ENCODE data around the gene RBKS. TPM values are rescaled to one million over a fixed set of nuclear protein-coding genes. Genes with fewer than 3 reads are reported as not detected.
"Not testable (repeated sequence)": the region's sequence is repeated elsewhere in the genome, so short reads cannot be mapped to it uniquely, and the experiment has no call there.

Gene RBKS
- total and polyA plus RNA-seq, 5 donors from 2014 or later, result 3.7 to 25.3 (median 4.0) TPM

DNA sequence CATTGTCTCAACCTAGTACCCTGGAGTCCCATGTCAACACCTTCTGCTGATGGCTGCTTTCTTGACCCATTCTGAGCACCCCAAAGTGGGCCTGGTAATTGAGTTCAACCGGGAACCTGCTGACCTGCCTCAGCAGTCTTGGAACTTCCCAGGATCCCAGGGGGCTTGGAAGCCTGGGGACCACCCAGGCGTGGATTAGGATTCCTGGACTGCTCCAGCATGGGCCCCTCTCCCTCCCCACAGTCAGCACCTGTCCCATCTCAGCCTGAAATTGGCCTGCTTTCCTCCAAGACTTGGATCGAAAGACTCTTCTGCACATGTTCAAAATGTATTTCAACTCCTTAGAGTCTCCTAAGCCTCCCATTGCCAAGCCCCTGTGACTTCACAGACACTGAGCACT lies 134.1 kb downstream of the RBKS start:
- H3K4me1 ChIP-seq (ENCODE audit: control insufficient read depth, insufficient read depth, low read length, poor library complexity, severe bottlenecking), result no peaks in the 10 kb centered on the region
- no peak for DNase-seq

DNA sequence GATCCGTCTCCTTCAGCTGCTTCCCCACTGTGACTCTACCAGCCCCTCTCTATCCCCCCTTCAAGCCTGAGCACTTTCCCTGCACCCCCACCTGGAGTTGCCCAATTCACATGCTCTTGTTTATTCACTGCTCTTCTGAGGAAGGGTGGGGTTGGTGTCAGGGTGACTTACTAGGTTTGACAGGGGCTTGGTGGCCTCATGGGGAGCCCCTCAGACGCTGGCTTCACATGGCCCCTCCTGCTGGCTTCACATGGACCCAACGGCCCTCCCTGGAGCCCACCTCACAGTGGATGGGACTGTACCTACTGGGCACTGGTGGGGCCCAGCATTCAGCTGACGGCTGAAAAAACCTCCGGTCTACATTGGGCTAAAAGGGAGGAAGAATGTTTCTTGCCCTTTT lies 135.4 kb downstream of the RBKS start:
- H3K36me3 ChIP-seq (ENCODE audit: control insufficient read depth, insufficient read depth, low read length), result no peaks in the 10 kb centered on the region
- H3K4me1 ChIP-seq (ENCODE audit: control insufficient read depth, insufficient read depth, low read length, poor library complexity, severe bottlenecking), result no peaks in the 10 kb centered on the region
- H3K9me3 Mint-ChIP-seq, result no peaks in the 10 kb centered on the region
- DNase-seq (no peak), ATAC-seq (ENCODE audit: low read depth in 2 of 2) (no peak)
- H3K27ac Mint-ChIP-seq, result peak overlapping the region in 1 of 3 donors; percentile 14
- no peaks in the 10 kb centered on the region for H3K27me3 ChIP-seq (ENCODE audit: control insufficient read depth, insufficient read depth, low read length)
- H3K27me3 Mint-ChIP-seq, result peaks cover 11% of the 10 kb centered on the region
- no peaks in the 10 kb centered on the region for H3K36me3 Mint-ChIP-seq
- H3K4me3 ChIP-seq (ENCODE audit: low read depth, low read length), result no peak overlapping the region
- no peaks in the 10 kb centered on the region for H3K9me3 ChIP-seq (ENCODE audit: control insufficient read depth in 2 of 2, low read length in 2 of 2)
- H3K4me3 Mint-ChIP-seq, result no peak overlapping the region
- H3K27ac ChIP-seq (ENCODE audit: insufficient read depth, low read length, poor library complexity, severe bottlenecking), result no peak overlapping the region
- H3K4me1 Mint-ChIP-seq, result peaks cover 0 to 10% (median 0%) of the 10 kb centered on the region in 4 donors

More for the DNA sequence above, 134.1 kb downstream of the RBKS start:
- no peaks in the 10 kb centered on the region for H3K36me3 Mint-ChIP-seq
- no peak overlapping the region for H3K4me3 Mint-ChIP-seq
- H3K4me1 Mint-ChIP-seq, result peaks cover 0 to 10% (median 0%) of the 10 kb centered on the region in 4 donors
- Histone ChIP-seq H3K36me3 (ENCODE audit: control insufficient read depth, insufficient read depth, low read length) (no peaks in the 10 kb centered on the region), H3K4me3 (ENCODE audit: low read depth, low read length) (no peak overlapping the region), H3K27me3 (ENCODE audit: control insufficient read depth, insufficient read depth, low read length) (no peaks in the 10 kb centered on the region), H3K9me3 (ENCODE audit: control insufficient read depth in 2 of 2, low read length in 2 of 2) (no peaks in the 10 kb centered on the region), H3K27ac (ENCODE audit: insufficient read depth, low read length, poor library complexity, severe bottlenecking) (no peak overlapping the region)
- H3K27ac Mint-ChIP-seq, result no peak overlapping the region
- H3K9me3 Mint-ChIP-seq, result no peaks in the 10 kb centered on the region
- ATAC-seq (ENCODE audit: low read depth in 2 of 2), result no peak
- peaks cover 11% of the 10 kb centered on the region for H3K27me3 Mint-ChIP-seq

DNA sequence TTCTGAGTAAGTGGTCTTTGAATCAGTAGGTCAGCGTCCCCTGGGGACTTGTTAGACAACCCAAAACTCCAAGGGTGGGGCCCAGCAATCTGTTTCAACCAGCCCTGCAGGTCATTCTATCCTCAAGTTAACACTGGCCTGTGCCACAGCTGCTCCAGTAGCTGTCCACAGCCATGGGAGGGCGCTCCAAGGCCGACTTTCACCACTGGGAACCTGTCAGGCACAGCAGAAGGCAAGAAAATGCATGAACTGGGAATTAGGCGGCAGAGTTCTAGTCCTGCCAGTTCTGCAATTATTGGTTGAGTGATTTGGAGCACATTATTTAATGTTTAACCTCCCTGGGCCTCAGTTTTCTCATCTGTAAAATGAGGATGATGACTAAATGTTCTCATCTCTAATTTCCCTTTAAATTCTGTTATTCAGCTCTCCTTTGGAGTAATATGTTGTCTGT lies 136.0 kb downstream of the RBKS start:
- peak; percentile 15 to 71 (median 55) for DNase-seq
- peaks cover 0 to 10% (median 0%) of the 10 kb centered on the region in 4 donors for H3K4me1 Mint-ChIP-seq
- Histone ChIP-seq H3K4me1 (ENCODE audit: control insufficient read depth, insufficient read depth, low read length, poor library complexity, severe bottlenecking) (no peaks in the 10 kb centered on the region), H3K4me3 (ENCODE audit: low read depth, low read length) (no peak overlapping the region), H3K27me3 (ENCODE audit: control insufficient read depth, insufficient read depth, low read length) (peaks cover 4% of the 10 kb centered on the region), H3K36me3 (ENCODE audit: control insufficient read depth, insufficient read depth, low read length) (no peaks in the 10 kb centered on the region), H3K27ac (ENCODE audit: insufficient read depth, low read length, poor library complexity, severe bottlenecking) (no peak overlapping the region), H3K9me3 (ENCODE audit: control insufficient read depth in 2 of 2, low read length in 2 of 2) (peaks cover 3 to 5% of the 10 kb centered on the region in 2 experiments)
- ATAC-seq (ENCODE audit: low read depth in 2 of 2), result peak; percentile 69 to 74
- no peaks in the 10 kb centered on the region for H3K36me3 Mint-ChIP-seq
- H3K4me3 Mint-ChIP-seq, result no peak overlapping the region
- peaks cover 11% of the 10 kb centered on the region for H3K27me3 Mint-ChIP-seq
- H3K9me3 Mint-ChIP-seq, result peaks cover 0 to 7% (median 0%) of the 10 kb centered on the region in 7 donors
- H3K27ac Mint-ChIP-seq, result peak overlapping the region in 1 of 3 donors; percentile 25

DNA sequence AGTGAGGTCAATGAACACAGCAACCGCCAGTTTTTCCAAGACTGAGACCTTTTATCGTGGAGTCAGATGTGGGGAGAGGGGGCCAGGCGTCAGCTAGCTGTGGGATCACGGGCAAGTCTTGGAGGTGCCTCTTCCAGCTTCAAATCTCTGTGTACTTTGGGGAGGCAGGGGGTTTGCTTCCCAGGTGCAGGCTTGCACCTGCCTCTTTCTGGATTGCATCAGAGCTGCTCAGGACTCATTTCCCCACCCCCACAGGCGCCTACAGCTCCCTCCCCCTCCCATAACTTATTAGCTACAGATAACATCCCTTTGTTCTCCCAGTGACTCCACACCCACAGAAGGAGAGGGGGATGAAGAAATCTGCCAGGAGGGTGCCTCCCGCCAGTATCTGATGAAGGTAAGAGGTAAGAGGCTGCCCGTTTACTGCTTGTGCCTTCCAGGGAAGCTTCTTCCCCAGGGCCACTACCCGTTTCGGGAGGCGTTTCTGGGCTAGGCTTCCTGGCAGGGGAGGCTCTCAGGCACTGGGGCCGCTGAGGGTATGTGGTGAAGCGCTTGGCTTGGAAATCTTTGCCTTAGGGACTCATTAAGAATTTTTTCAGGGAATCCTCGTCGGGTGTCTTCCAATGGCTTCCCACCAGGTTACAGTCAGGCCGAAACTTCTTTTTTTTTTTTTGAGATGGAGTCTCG lies 137.5 kb downstream of the RBKS start:
- peaks cover 7 to 11% of the 10 kb centered on the region in 2 experiments for H3K9me3 ChIP-seq (ENCODE audit: control insufficient read depth in 2 of 2, low read length in 2 of 2)
- Mint-ChIP-seq H3K36me3 (peaks cover 4% of the 10 kb centered on the region), H3K4me1 (peaks cover 0 to 10% (median 0%) of the 10 kb centered on the region in 4 donors), H3K27ac (peak overlapping the region in 1 of 3 donors; percentile 20), H3K9me3 (peaks cover 0 to 12% (median 3%) of the 10 kb centered on the region in 7 donors), H3K4me3 (no peak overlapping the region), H3K27me3 (peaks cover 20% of the 10 kb centered on the region)
- no peak for DNase-seq
- peaks cover 7% of the 10 kb centered on the region for H3K27me3 ChIP-seq (ENCODE audit: control insufficient read depth, insufficient read depth, low read length)
- H3K36me3 ChIP-seq (ENCODE audit: control insufficient read depth, insufficient read depth, low read length), result no peaks in the 10 kb centered on the region
- no peak overlapping the region for H3K27ac ChIP-seq (ENCODE audit: insufficient read depth, low read length, poor library complexity, severe bottlenecking)
- H3K4me1 ChIP-seq (ENCODE audit: control insufficient read depth, insufficient read depth, low read length, poor library complexity, severe bottlenecking), result no peaks in the 10 kb centered on the region
- ATAC-seq (ENCODE audit: low read depth in 2 of 2), result no peak
- no peak overlapping the region for H3K4me3 ChIP-seq (ENCODE audit: low read depth, low read length)

DNA sequence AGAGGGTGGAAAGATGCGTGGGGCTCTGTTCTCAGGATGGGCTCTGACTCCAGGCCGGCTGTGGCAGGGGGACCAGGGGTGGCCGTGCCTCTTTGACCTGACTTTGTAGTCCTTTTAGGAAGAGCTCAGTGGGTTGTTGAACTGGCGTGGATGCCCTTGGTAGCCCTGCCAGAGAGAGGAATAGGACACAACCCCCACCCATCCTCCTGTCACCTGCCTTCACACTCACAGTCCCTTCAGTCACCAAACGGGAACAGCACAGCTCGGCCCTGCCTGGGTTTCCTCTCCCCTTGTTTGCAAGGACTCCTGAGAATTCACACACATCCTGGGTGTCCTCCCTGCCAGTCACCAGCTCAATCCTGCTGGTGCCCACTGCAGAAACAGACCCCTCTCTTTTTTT lies 138.8 kb downstream of the RBKS start:
- H3K4me3 Mint-ChIP-seq, result no peak overlapping the region
- Histone ChIP-seq H3K4me3 (ENCODE audit: low read depth, low read length) (no peak overlapping the region), H3K9me3 (ENCODE audit: control insufficient read depth in 2 of 2, low read length in 2 of 2) (peaks cover 7 to 11% of the 10 kb centered on the region in 2 experiments), H3K4me1 (ENCODE audit: control insufficient read depth, insufficient read depth, low read length, poor library complexity, severe bottlenecking) (no peaks in the 10 kb centered on the region), H3K27ac (ENCODE audit: insufficient read depth, low read length, poor library complexity, severe bottlenecking) (no peak overlapping the region), H3K27me3 (ENCODE audit: control insufficient read depth, insufficient read depth, low read length) (peaks cover 7% of the 10 kb centered on the region), H3K36me3 (ENCODE audit: control insufficient read depth, insufficient read depth, low read length) (no peaks in the 10 kb centered on the region)
- peaks cover 0 to 12% (median 3%) of the 10 kb centered on the region in 7 donors for H3K9me3 Mint-ChIP-seq
- H3K4me1 Mint-ChIP-seq, result peaks cover 0 to 10% (median 0%) of the 10 kb centered on the region in 4 donors
- no peak overlapping the region for H3K27ac Mint-ChIP-seq
- DNase-seq (no peak), ATAC-seq (ENCODE audit: low read depth in 2 of 2) (no peak)
- H3K27me3 Mint-ChIP-seq, result peaks cover 20% of the 10 kb centered on the region
- peaks cover 4% of the 10 kb centered on the region for H3K36me3 Mint-ChIP-seq

DNA sequence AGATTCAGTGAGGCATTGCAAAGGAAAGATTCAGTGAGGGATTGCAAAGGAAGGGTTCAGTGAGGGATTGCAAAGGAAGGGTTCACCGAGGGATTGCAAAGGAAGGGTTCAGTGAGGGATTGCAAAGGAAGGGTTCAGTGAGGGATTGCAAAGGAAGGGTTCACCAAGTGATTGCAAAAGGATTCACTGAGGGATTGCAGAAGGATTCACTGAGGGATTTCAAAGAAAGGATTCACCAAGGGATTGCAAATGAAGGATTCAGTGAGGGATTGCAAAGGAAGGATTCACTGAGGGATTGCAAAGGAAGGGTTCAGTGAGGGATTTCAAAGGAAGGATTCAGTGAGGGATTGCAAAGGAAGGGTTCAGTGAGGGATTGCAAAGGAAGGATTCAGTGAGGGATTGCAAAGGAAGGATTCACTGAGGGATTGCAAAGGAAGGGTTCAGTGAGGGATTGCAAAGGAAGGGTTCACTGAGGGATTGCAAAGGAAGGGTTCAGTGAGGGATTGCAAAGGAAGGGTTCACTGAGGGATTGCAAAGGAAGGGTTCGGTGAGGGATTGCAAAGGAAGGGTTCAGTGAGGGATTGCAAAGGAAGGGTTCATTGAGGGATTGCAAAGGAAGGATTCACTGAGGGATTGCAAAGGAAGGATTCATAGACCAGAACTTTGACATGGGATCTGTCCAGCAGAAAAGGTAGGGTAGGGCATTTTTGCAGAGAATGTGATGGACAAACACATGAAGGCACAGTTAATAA lies 141.2 kb downstream of the RBKS start:
- not testable (repeated sequence) for H3K4me1 Mint-ChIP-seq; H3K27ac Mint-ChIP-seq; H3K4me1 ChIP-seq (ENCODE audit: control insufficient read depth, insufficient read depth, low read length, poor library complexity, severe bottlenecking); H3K27me3 ChIP-seq (ENCODE audit: control insufficient read depth, insufficient read depth, low read length); ATAC-seq (ENCODE audit: low read depth in 2 of 2); H3K27ac ChIP-seq (ENCODE audit: insufficient read depth, low read length, poor library complexity, severe bottlenecking); H3K36me3 Mint-ChIP-seq; H3K4me3 ChIP-seq (ENCODE audit: low read depth, low read length); H3K36me3 ChIP-seq (ENCODE audit: control insufficient read depth, insufficient read depth, low read length); DNase-seq
- peaks cover 0 to 12% (median 3%) of the 10 kb centered on the region in 7 donors for H3K9me3 Mint-ChIP-seq
- peaks cover 7 to 11% of the 10 kb centered on the region in 2 experiments for H3K9me3 ChIP-seq (ENCODE audit: control insufficient read depth in 2 of 2, low read length in 2 of 2)
- peaks cover 32% of the 10 kb centered on the region for H3K27me3 Mint-ChIP-seq
- H3K4me3 Mint-ChIP-seq, result peak overlapping the region in 1 of 4 donors; percentile 20

DNA sequence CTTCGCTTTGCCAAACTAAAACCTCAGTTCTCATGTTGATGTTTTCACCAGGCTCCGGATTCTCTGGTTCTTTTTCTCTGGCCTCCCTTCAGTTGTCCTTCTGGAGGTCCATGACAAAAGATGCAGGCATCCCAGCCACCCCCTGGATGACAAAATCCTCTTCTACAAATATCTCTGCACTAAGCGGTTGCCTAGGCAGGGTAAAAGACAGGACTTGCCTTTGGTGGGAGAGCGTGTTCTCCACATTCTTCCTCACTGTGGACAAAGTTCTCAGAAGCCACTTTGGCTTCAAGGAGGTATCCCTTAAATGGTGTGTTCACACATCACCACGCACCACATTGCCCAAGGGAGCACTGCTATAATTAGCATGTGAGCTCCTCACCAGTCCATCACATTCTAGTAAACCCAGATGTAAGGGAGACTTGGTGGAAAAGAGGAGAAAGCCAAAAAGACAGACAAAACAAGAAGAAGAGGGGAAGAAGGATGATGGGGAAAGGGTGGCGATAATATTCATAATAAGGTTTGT lies 142.3 kb downstream of the RBKS start:
- Histone ChIP-seq H3K27me3 (ENCODE audit: control insufficient read depth, insufficient read depth, low read length) (peaks cover 7% of the 10 kb centered on the region), H3K4me3 (ENCODE audit: low read depth, low read length) (no peak overlapping the region), H3K4me1 (ENCODE audit: control insufficient read depth, insufficient read depth, low read length, poor library complexity, severe bottlenecking) (no peaks in the 10 kb centered on the region), H3K27ac (ENCODE audit: insufficient read depth, low read length, poor library complexity, severe bottlenecking) (no peak overlapping the region), H3K9me3 (ENCODE audit: control insufficient read depth in 2 of 2, low read length in 2 of 2) (peaks cover 7 to 11% of the 10 kb centered on the region in 2 experiments), H3K36me3 (ENCODE audit: control insufficient read depth, insufficient read depth, low read length) (no peaks in the 10 kb centered on the region)
- DNase-seq (no peak), ATAC-seq (ENCODE audit: low read depth in 2 of 2) (no peak)
- Mint-ChIP-seq H3K27me3 (peaks cover 26% of the 10 kb centered on the region), H3K27ac (no peak overlapping the region), H3K4me3 (no peak overlapping the region), H3K4me1 (no peaks in the 10 kb centered on the region), H3K36me3 (peaks cover 4% of the 10 kb centered on the region), H3K9me3 (peaks cover 0 to 12% (median 3%) of the 10 kb centered on the region in 7 donors)

All from CD4-positive, CD25-positive, alpha-beta regulatory T cell (primary cell).